ENCODE data around the gene ESPN. TPM values are rescaled to one million over a fixed set of nuclear protein-coding genes. Genes with fewer than 3 reads are reported as not detected.
A peak's percentile ranks its signal among the peaks of the same experiment; 100 is the strongest.

Gene ESPN
- total RNA-seq, 2 experiments from 2014 or later = 0.39 to 0.44 TPM

GRCh38 chr1:6460301-6461050, 35.9 kb downstream of the ESPN start:
- peaks cover 29% of the 10 kb centered on the region for H3K36me3 Mint-ChIP-seq
- peak overlapping the region; percentile 86 for H3K27ac Mint-ChIP-seq
- peak; percentile 81 for DNase-seq
- peaks cover 43% of the 10 kb centered on the region for H3K4me1 Mint-ChIP-seq
- no peaks in the 10 kb centered on the region for H3K9me3 Mint-ChIP-seq
- H3K4me3 Mint-ChIP-seq = peak overlapping the region; percentile 71
- H3K27me3 Mint-ChIP-seq = peaks cover 16% of the 10 kb centered on the region

GRCh38 chr1:6461051-6461530, 36.5 kb downstream of the ESPN start:
- Mint-ChIP-seq H3K36me3 (peaks cover 29% of the 10 kb centered on the region), H3K4me3 (peak overlapping the region; percentile 71), H3K27ac (peak overlapping the region; percentile 86), H3K4me1 (peaks cover 43% of the 10 kb centered on the region), H3K9me3 (no peaks in the 10 kb centered on the region), H3K27me3 (peaks cover 13% of the 10 kb centered on the region)
- no peak for DNase-seq

- peaks cover 46% of the 10 kb centered on the region for H3K4me1 Mint-ChIP-seq
- H3K4me3 Mint-ChIP-seq = peak overlapping the region; percentile 9
- no peaks in the 10 kb centered on the region for H3K9me3 Mint-ChIP-seq
- DNase-seq = no peak
- peaks cover 29% of the 10 kb centered on the region for H3K36me3 Mint-ChIP-seq
- H3K27me3 Mint-ChIP-seq = peaks cover 7% of the 10 kb centered on the region
- H3K27ac Mint-ChIP-seq = peak overlapping the region; percentile 34
Observed at GRCh38 chr1:6461538-6462411, 37.2 kb downstream of the ESPN start.

GRCh38 chr1:6462412-6463119, 38.0 kb downstream of the ESPN start:
- Mint-ChIP-seq H3K9me3 (no peaks in the 10 kb centered on the region), H3K4me3 (peak overlapping the region; percentile 9), H3K27me3 (peaks cover 4% of the 10 kb centered on the region), H3K36me3 (peaks cover 29% of the 10 kb centered on the region), H3K27ac (peak overlapping the region; percentile 63), H3K4me1 (peaks cover 46% of the 10 kb centered on the region)
- no peak for DNase-seq

- no peak overlapping the region for H3K4me3 Mint-ChIP-seq
- peaks cover 46% of the 10 kb centered on the region for H3K4me1 Mint-ChIP-seq
- H3K27ac Mint-ChIP-seq = peak overlapping the region; percentile 63
- H3K9me3 Mint-ChIP-seq = no peaks in the 10 kb centered on the region
- no peak for DNase-seq
- H3K27me3 Mint-ChIP-seq = peaks cover 4% of the 10 kb centered on the region
- H3K36me3 Mint-ChIP-seq = peaks cover 29% of the 10 kb centered on the region
Observed at GRCh38 chr1:6463120-6463412, 38.5 kb downstream of the ESPN start.

GRCh38 chr1:6464514-6464836, 39.9 kb downstream of the ESPN start:
- no peaks in the 10 kb centered on the region for H3K9me3 Mint-ChIP-seq
- peak overlapping the region; percentile 79 for H3K4me3 Mint-ChIP-seq
- H3K27me3 Mint-ChIP-seq = peaks cover 3% of the 10 kb centered on the region
- H3K36me3 Mint-ChIP-seq = peaks cover 29% of the 10 kb centered on the region
- DNase-seq = peak; percentile 42
- peak overlapping the region; percentile 67 for H3K27ac Mint-ChIP-seq
- peaks cover 44% of the 10 kb centered on the region for H3K4me1 Mint-ChIP-seq

GRCh38 chr1:6464915-6465314, 40.3 kb downstream of the ESPN start:
- H3K9me3 Mint-ChIP-seq = no peaks in the 10 kb centered on the region
- H3K4me3 Mint-ChIP-seq = peak overlapping the region; percentile 79

GRCh38 chr1:6465461-6466005, 41.0 kb downstream of the ESPN start:
- Mint-ChIP-seq H3K27ac (peak overlapping the region; percentile 88), H3K27me3 (no peaks in the 10 kb centered on the region), H3K4me1 (peaks cover 35% of the 10 kb centered on the region)

More at GRCh38 chr1:6464915-6465314, 40.3 kb downstream of the ESPN start:
- peak overlapping the region; percentile 88 for H3K27ac Mint-ChIP-seq
- DNase-seq = no peak
- peaks cover 29% of the 10 kb centered on the region for H3K36me3 Mint-ChIP-seq
- peaks cover 40% of the 10 kb centered on the region for H3K4me1 Mint-ChIP-seq
- H3K27me3 Mint-ChIP-seq = no peaks in the 10 kb centered on the region

GRCh38 chr1:6466023-6466422, 41.4 kb downstream of the ESPN start, which contains the start of gene TNFRSF25:
Gene TNFRSF25 (minus strand): TSS chr1:6466173. CDS start chr1:6466107, 66 bp downstream.
- H3K36me3 Mint-ChIP-seq = peaks cover 25% of the 10 kb centered on the region
- H3K27me3 Mint-ChIP-seq = no peaks in the 10 kb centered on the region
- H3K4me3 Mint-ChIP-seq = peak within 1 kb of the TSS; percentile 79
- no peaks in the 10 kb centered on the region for H3K9me3 Mint-ChIP-seq
- H3K4me1 Mint-ChIP-seq = peaks cover 30% of the 10 kb centered on the region
- peak within 1 kb of the TSS; percentile 88 for H3K27ac Mint-ChIP-seq
- DNase-seq = peak; percentile 75

More at GRCh38 chr1:6465461-6466005, 41.0 kb downstream of the ESPN start:
- Mint-ChIP-seq H3K9me3 (no peaks in the 10 kb centered on the region), H3K36me3 (peaks cover 29% of the 10 kb centered on the region), H3K4me3 (peak overlapping the region; percentile 79)
- peak; percentile 62 for DNase-seq

GRCh38 chr1:6466751-6467150, 42.2 kb downstream of the ESPN start:
- peaks cover 25% of the 10 kb centered on the region for H3K4me1 Mint-ChIP-seq
- H3K27ac Mint-ChIP-seq = peak overlapping the region; percentile 56

GRCh38 chr1:6467224-6467623, 42.6 kb downstream of the ESPN start:
- no peak for DNase-seq
- no peak overlapping the region for H3K4me3 Mint-ChIP-seq
- H3K27me3 Mint-ChIP-seq = no peaks in the 10 kb centered on the region

More at GRCh38 chr1:6466751-6467150, 42.2 kb downstream of the ESPN start:
- no peak for DNase-seq
- Mint-ChIP-seq H3K4me3 (peak overlapping the region; percentile 79), H3K27me3 (no peaks in the 10 kb centered on the region), H3K36me3 (peaks cover 21% of the 10 kb centered on the region), H3K9me3 (no peaks in the 10 kb centered on the region)

GRCh38 chr1:6467744-6468688, 43.4 kb downstream of the ESPN start:
- DNase-seq = no peak
- H3K27me3 Mint-ChIP-seq = no peaks in the 10 kb centered on the region
- H3K4me3 Mint-ChIP-seq = no peak overlapping the region
- no peak overlapping the region for H3K27ac Mint-ChIP-seq
- no peaks in the 10 kb centered on the region for H3K9me3 Mint-ChIP-seq
- peaks cover 16% of the 10 kb centered on the region for H3K4me1 Mint-ChIP-seq
- peaks cover 11% of the 10 kb centered on the region for H3K36me3 Mint-ChIP-seq

More at GRCh38 chr1:6467224-6467623, 42.6 kb downstream of the ESPN start:
- H3K27ac Mint-ChIP-seq = no peak overlapping the region
- H3K4me1 Mint-ChIP-seq = peaks cover 24% of the 10 kb centered on the region
- peaks cover 18% of the 10 kb centered on the region for H3K36me3 Mint-ChIP-seq
- H3K9me3 Mint-ChIP-seq = no peaks in the 10 kb centered on the region

GRCh38 chr1:6468729-6469461, 44.3 kb downstream of the ESPN start:
- Mint-ChIP-seq H3K4me1 (peaks cover 12% of the 10 kb centered on the region), H3K27me3 (no peaks in the 10 kb centered on the region), H3K9me3 (no peaks in the 10 kb centered on the region), H3K36me3 (peaks cover 7% of the 10 kb centered on the region), H3K27ac (no peak overlapping the region), H3K4me3 (no peak overlapping the region)
- no peak for DNase-seq
